Uterus (tissue), 2 donors: ENCODE data around the gene GCNT4.

Experiments
- CTCF ChIP-seq, 4 experiments: fragments of 200-600 bp in 2 of 4; fragments of 450-650 bp in 2 of 4; sonication (generic) in 2 of 4; IDR thresholded peaks; one replicate each; pipeline ENCODE4 v1.5.1; 2016 to 2019; ENCODE audit warnings: antibody characterized with exemption in 4 of 4, mild to moderate bottlenecking in 2 of 4, moderate library complexity in 1 of 4
- POLR2A ChIP-seq, 2 donors: fragments of 450-650 bp; IDR thresholded peaks; one replicate each; pipeline ENCODE4 v1.6.1; 2016; ENCODE audit warnings: antibody characterized with exemption in 2 of 2, mild to moderate bottlenecking in 1 of 2, moderate library complexity in 1 of 2

DNA sequence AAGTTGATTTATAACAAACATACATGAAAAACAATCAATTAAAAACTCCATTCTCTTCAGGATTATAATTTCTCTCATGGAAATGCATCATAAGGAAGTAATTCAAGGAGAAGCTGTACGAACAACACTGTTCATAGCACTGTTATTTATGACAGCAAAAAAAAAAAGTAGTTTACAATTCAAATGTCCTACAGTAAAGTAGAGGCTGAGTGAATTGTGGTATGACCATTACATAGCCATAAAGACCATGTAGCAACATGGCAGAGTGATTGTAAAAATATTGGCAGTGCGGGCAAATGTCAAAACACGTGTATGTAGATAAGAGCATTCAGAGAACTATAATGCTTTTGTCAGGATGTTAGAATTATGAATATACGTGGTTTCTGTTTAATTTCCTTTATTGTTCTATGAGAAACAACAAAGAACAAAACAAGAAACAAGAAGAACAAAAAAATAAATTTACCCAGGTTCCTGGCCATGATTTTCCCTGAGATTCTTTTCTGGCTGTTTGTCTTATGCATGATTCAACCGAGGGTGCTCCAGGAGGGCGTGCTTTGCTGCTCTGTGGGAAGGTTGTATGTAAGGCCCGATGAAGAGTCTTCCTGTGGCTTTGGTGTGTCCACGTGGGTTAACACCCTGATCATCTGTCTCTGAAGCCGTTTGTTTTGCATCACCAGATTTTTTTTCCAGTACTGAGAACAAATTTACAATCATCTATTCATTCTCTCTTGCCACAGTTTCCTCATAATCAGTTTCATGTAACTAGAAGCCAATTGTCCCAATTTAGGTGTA is 28.8 kb downstream of the GCNT4 start:
- TF ChIP-seq POLR2A (IDR thresholded peaks at IDR 0.05): no peak
- TF ChIP-seq CTCF (IDR thresholded peaks at IDR 0.05): no peak
